GM12872 (cell line): ENCODE measurements around the gene MAP7D3.
"Not testable (repeated sequence)": the region's sequence is repeated elsewhere in the genome, so short reads cannot be mapped to it uniquely, and the experiment has no call there.

Experiments used
- TF ChIP-seq, protein P1 (sequence below): IDR thresholded peaks from 3 replicates; pipeline ENCODE4 v1.5.1; 2011; ENCODE audit warnings: low read depth, mild to moderate bottlenecking, low read length, moderate library complexity; ENCODE audit not compliant: insufficient read depth

The MAP7D3 gene, protein sequence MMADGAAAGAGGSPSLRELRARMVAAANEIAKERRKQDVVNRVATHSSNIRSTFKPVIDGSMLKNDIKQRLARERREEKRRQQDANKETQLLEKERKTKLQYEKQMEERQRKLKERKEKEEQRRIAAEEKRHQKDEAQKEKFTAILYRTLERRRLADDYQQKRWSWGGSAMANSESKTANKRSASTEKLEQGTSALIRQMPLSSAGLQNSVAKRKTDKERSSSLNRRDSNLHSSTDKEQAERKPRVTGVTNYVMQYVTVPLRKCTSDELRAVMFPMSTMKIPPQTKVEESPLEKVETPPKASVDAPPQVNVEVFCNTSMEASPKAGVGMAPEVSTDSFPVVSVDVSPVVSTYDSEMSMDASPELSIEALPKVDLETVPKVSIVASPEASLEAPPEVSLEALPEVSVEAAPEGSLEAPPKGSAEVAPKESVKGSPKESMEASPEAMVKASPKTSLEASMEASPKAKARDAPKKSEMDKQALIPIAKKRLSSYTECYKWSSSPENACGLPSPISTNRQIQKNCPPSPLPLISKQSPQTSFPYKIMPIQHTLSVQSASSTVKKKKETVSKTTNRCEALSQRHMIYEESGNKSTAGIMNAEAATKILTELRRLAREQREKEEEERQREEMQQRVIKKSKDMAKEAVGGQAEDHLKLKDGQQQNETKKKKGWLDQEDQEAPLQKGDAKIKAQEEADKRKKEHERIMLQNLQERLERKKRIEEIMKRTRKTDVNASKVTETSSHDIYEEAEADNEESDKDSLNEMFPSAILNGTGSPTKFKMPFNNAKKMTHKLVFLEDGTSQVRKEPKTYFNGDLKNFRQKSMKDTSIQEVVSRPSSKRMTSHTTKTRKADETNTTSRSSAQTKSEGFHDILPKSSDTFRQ

DNA sequence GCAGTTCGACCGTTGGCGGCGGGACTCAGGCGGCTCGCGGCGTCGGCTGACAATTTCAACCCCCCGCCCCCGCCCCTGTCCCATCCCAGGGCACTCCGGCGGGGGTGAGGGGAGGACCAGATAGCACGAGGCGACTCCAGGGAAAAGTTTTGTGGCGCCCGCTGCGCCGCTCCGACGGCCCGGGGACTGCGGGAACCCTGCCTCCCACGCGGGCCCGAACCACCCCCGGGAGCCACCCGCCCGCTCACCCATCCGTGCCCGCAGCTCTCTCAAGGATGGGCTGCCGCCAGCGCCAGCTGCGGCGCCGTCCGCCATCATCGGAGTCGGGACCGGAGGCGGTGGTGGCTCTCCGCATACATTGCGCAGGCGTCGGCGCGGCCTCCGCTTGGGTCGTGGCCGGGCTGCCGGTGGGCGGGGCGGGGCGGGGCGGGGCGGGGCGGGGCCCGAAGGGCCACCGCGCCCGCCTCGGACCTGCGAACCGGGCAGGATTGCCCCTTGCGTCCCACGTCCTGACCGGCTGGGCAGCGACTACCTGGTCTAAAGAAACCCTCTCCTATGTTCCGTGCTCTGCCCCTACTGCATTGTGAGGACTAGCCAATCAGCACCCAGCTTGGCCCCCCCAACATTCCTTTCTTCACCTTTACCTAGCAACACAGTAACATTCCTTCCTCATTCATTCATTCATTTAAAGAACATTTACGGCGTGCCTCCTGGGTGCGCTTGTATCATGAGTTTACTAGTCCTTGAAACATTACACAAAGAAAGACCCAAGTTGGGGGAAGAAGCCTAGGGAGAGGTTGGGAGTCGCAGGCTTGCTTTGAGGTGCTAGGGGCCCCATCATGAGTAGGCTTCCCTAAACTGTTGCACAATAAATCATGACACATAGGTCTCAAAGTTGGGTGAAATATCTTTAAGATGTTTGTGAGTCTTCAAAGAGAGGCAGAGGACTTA, at the start of gene MAP7D3:
Gene MAP7D3 (minus strand): TSS at position 360 of the 951 bp plus-strand sequence. CDS start 42 bp downstream, at position 318.
- TF ChIP-seq, protein P1, sequence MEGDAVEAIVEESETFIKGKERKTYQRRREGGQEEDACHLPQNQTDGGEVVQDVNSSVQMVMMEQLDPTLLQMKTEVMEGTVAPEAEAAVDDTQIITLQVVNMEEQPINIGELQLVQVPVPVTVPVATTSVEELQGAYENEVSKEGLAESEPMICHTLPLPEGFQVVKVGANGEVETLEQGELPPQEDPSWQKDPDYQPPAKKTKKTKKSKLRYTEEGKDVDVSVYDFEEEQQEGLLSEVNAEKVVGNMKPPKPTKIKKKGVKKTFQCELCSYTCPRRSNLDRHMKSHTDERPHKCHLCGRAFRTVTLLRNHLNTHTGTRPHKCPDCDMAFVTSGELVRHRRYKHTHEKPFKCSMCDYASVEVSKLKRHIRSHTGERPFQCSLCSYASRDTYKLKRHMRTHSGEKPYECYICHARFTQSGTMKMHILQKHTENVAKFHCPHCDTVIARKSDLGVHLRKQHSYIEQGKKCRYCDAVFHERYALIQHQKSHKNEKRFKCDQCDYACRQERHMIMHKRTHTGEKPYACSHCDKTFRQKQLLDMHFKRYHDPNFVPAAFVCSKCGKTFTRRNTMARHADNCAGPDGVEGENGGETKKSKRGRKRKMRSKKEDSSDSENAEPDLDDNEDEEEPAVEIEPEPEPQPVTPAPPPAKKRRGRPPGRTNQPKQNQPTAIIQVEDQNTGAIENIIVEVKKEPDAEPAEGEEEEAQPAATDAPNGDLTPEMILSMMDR = no peak

DNA sequence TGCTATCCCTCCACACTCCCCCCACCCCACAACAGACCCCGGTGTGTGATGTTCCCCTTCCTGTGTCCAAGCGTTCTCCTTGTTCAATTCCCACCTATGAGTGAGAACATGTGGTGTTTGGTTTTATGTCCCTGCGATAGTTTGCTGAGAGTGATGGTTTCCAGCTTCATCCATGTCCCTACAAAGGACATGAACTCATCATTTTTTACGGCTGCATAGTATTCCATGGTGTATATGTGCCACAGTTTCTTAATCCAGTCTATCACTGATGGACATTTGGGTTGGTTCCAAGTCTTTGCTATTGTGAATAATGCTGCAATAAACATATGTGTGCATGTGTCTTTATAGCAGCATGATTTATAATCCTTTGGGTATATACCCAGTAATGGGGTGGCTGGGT, 49.5 kb upstream of the MAP7D3 start, which contains the start of gene ADGRG4:
Gene ADGRG4 (plus strand): TSS at position 243 of the 400 bp plus-strand sequence. CDS start 7,815 bp downstream, outside the sequence.
- TF ChIP-seq, protein P1 = not testable (repeated sequence)

DNA sequence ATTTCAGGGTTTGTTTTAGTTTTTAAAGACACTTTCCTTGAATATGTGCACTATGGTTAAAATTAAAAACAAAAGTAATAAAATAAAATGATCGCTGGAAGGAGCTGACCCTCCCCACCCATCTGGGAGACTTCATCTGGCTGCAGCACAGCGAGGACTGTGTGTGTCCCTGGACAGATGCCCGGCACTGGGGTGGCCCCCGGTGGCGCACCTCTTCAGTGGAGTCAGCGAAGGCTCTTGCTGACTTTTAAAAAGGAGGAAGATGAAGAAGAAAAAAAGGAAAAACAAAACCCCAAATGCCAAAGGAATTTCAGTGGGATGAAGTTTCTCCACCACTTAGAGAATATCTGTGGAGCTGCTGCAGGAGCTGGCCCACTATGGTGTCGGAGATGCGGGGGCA, 44.2 kb upstream of the MAP7D3 start:
- TF ChIP-seq, protein P1 = no peak

DNA sequence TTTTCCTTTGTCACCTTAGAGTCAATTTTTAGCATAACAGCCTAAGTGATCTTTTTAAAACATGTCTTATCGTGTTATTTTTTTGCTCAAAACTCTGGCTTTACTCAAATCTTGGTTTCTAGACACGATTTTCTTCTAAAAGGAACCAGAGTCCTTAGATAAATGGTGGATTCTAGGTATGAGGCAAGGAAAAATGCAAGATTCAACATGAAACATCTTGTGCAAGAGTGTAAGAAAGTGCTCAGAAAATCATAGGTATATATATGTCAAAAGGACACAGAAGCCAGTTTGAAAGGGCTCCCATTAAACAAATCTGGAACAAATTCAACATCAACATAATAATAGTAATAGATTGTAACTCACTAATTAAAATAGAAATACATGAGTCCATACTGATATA, 41.5 kb upstream of the MAP7D3 start:
- TF ChIP-seq, protein P1 = no peak

DNA sequence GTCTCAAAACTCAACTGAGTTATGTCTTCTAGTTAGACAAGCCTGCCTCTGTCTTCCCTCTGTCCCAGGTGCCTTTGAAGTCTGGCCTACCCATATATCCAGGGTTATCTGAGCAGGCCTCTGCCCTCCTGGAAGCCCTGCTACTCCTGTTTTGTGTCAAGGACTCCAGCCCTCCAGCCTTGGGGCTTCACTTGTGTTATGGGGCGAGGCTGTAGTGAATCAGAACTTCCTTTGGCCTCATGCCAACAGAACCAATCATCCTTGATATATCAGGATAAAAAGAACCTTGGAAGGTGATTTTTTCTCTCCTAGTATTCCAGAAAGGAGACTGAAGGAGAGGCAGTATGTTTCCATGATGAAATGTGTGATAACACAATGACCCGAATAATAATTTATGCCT, 40.6 kb upstream of the MAP7D3 start:
- TF ChIP-seq, protein P1 = no peak

DNA sequence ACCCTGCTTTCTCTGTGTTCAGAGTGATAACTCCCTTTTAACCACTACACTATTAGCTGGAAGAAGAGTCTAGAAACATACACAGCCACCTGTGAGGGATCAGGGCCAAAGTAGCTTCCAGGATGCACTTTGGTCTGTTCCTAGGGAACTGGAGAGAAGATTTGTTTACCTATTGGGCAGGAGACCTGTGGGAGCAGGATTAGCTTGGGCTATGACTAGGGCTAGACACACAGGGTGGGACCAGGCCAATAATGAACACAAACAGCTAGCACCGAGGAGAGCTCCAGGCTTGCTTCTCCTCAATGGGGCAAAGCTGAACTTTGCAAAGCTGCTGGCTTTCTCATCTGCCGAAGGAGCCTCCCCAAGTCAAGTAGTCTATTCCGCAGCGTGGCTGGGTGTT, 24.4 kb upstream of the MAP7D3 start:
- TF ChIP-seq, protein P1 = no peak
